ENCODE results near the gene SPRYD3.

The SPRYD3 gene

GRCh38 chr12:53059434-53060063, 19.6 kb downstream of the SPRYD3 start:
- TF ChIP-seq, protein P1, sequence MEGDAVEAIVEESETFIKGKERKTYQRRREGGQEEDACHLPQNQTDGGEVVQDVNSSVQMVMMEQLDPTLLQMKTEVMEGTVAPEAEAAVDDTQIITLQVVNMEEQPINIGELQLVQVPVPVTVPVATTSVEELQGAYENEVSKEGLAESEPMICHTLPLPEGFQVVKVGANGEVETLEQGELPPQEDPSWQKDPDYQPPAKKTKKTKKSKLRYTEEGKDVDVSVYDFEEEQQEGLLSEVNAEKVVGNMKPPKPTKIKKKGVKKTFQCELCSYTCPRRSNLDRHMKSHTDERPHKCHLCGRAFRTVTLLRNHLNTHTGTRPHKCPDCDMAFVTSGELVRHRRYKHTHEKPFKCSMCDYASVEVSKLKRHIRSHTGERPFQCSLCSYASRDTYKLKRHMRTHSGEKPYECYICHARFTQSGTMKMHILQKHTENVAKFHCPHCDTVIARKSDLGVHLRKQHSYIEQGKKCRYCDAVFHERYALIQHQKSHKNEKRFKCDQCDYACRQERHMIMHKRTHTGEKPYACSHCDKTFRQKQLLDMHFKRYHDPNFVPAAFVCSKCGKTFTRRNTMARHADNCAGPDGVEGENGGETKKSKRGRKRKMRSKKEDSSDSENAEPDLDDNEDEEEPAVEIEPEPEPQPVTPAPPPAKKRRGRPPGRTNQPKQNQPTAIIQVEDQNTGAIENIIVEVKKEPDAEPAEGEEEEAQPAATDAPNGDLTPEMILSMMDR (IDR thresholded peaks at IDR 0.05; ENCODE audit: insufficient read depth, missing control alignments) = no peak
- DNase-seq (ENCODE audit: insufficient read length, low spot score) = no peak
- FAIRE-seq = no peak

DNA sequence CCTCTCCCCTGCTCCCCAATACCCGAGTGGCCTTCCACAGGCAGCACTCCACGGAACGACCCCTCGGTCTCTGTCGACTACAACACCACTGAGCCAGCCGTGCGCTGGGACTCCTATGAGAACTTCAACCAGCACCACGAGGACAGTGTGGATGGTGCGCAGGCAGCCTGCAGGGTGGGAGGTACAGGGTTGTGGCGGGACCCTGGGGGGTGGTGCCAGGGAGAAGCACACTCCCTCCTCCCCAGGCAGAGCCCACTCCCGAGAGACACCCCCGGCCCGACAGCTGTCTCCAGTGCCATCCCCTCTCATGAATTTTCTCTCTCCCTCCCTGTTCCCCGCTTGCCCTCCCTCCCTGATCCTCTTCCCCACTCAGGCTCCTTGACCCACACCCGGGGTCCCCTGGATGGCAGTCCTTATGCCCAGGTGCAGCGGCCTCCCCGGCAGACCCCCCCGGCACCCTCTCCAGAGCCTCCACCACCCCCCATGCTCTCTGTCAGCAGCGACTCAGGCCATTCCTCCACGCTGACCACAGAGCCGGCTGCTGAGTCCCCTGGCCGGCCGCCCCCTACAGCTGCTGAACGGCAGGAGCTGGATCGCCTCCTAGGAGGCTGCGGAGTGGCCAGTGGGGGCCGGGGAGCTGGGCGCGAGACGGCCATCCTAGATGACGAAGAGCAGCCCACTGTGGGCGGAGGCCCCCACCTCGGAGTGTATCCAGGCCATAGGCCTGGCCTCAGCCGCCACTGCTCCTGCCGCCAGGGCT, 20.3 kb downstream of the SPRYD3 start:
- DNase-seq (ENCODE audit: insufficient read length, low spot score) (no peak), FAIRE-seq (no peak)

GRCh38 chr12:53057816-53058500, 21.2 kb downstream of the SPRYD3 start:
- FAIRE-seq (no peak), DNase-seq (ENCODE audit: insufficient read length, low spot score) (no peak)
- TF ChIP-seq, protein P1 (IDR thresholded peaks at IDR 0.05; ENCODE audit: insufficient read depth, missing control alignments) = no peak

More for the DNA sequence above, 20.3 kb downstream of the SPRYD3 start:
- TF ChIP-seq, protein P1 (IDR thresholded peaks at IDR 0.05; ENCODE audit: insufficient read depth, missing control alignments) = no peak

- no peak for DNase-seq (ENCODE audit: insufficient read length, low spot score)
- TF ChIP-seq, protein P1 (IDR thresholded peaks at IDR 0.05; ENCODE audit: insufficient read depth, missing control alignments) = no peak
- FAIRE-seq = no peak
Observed at GRCh38 chr12:53056901-53057300, 22.3 kb downstream of the SPRYD3 start.

- no peak for DNase-seq (ENCODE audit: insufficient read length, low spot score)
- FAIRE-seq = no peak
- TF ChIP-seq, protein P1 (IDR thresholded peaks at IDR 0.05; ENCODE audit: insufficient read depth, missing control alignments) = no peak
Observed at GRCh38 chr12:53056296-53056695, 22.9 kb downstream of the SPRYD3 start.

GRCh38 chr12:53055471-53056266, 23.5 kb downstream of the SPRYD3 start:
- TF ChIP-seq, protein P1 (IDR thresholded peaks at IDR 0.05; ENCODE audit: insufficient read depth, missing control alignments) = no peak
- DNase-seq (ENCODE audit: insufficient read length, low spot score) = no peak
- FAIRE-seq = no peak
